Measurements from ENCODE around the gene GATAD2A.

The GATAD2A gene

GRCh38 chr19:19485998-19486290 is 80.5 kb downstream of the GATAD2A start:
- no peak overlapping the region for H3K4me3 ChIP-seq (ENCODE audit: low read depth, low read length)

GRCh38 chr19:19486343-19487076 is 81.0 kb downstream of the GATAD2A start:
- H3K4me3 ChIP-seq (ENCODE audit: low read depth, low read length) = no peak overlapping the region
- TF ChIP-seq CTCF (IDR thresholded peaks at IDR 0.05; ENCODE audit: low read depth, low read length) = no peak

More at GRCh38 chr19:19485998-19486290, 80.5 kb downstream of the GATAD2A start:
- TF ChIP-seq CTCF (IDR thresholded peaks at IDR 0.05; ENCODE audit: low read depth, low read length) = no peak

GRCh38 chr19:19487077-19487949 is 81.8 kb downstream of the GATAD2A start:
- H3K4me3 ChIP-seq (ENCODE audit: low read depth, low read length) = no peak overlapping the region
- no peak for TF ChIP-seq CTCF (IDR thresholded peaks at IDR 0.05; ENCODE audit: low read depth, low read length)

GRCh38 chr19:19487950-19488874 is 82.7 kb downstream of the GATAD2A start:
- H3K4me3 ChIP-seq (ENCODE audit: low read depth, low read length) = no peak overlapping the region
- TF ChIP-seq CTCF (IDR thresholded peaks at IDR 0.05; ENCODE audit: low read depth, low read length) = no peak

GRCh38 chr19:19488875-19489690 is 83.6 kb downstream of the GATAD2A start:
- H3K4me3 ChIP-seq (ENCODE audit: low read depth, low read length) = peak overlapping the region; percentile 21; the same call in 1 of the 2 replicates
- TF ChIP-seq CTCF (IDR thresholded peaks at IDR 0.05; ENCODE audit: low read depth, low read length) = no peak

- TF ChIP-seq CTCF (IDR thresholded peaks at IDR 0.05; ENCODE audit: low read depth, low read length) = no peak
- H3K4me3 ChIP-seq (ENCODE audit: low read depth, low read length) = no peak overlapping the region
These were observed 84.3 kb downstream of the GATAD2A start for GRCh38 chr19:19489804-19490204.
